ENCODE data around the gene ASB10.
A peak's percentile ranks its signal among the peaks of the same experiment; 100 is the strongest.

DNA sequence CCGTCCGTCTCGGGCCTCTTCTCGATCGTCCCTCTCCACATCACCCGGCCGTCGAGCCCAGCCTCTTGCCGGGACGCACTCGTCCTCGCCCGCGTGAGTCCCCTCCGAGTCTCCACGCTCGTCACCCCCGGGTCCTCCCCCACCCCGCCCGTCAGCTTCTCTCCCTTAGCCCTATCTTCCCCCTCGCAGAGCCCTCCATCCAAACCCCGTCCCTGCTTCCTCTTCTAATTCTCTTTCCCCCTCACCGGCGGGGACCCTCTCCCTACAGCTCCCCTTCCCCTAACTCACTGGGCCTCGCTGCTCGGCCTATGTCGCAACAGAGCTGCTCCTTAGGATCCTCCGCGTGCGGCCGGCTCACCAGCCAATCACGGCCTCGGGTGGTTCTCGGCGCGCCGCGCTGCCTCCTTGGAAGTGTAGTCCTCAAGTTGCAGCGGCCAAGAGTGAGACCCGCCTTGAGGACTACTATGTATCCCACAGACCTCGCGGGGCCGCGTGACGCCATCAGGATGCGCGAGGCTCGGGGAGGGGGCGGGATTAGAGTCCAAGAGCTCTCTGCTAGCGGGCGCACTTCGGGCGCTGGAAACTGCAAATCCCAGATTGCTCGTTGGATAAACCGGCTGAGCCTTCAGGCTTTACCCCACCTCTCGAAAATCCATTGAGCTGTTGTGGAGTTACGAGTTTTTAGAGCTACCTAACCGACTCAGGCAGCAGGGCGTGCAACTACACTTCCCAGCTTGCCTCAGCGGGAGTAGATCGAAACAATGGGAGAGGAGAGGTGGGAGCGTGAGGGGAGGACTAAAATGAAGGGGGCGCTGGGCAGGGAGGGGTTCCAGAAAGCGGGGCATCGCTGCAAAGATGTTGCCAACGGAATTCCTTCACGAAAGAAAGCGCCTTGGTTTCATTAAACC is 40.1 kb upstream of the ASB10 start, which contains the start of gene ABCF2:
- TF ChIP-seq ZNF121 (CRISPR knock-in tag; IDR thresholded peaks at IDR 0.05) (no peak), NFYB (CRISPR knock-in tag; conservative IDR thresholded peaks at IDR 0.05; ENCODE audit: low read depth) (peak; percentile 86), SP1 (CRISPR knock-in tag; conservative IDR thresholded peaks at IDR 0.05) (peak; percentile 96), TEAD4 (CRISPR knock-in tag; IDR thresholded peaks at IDR 0.05) (no peak)
- TF ChIP-seq, protein P1, sequence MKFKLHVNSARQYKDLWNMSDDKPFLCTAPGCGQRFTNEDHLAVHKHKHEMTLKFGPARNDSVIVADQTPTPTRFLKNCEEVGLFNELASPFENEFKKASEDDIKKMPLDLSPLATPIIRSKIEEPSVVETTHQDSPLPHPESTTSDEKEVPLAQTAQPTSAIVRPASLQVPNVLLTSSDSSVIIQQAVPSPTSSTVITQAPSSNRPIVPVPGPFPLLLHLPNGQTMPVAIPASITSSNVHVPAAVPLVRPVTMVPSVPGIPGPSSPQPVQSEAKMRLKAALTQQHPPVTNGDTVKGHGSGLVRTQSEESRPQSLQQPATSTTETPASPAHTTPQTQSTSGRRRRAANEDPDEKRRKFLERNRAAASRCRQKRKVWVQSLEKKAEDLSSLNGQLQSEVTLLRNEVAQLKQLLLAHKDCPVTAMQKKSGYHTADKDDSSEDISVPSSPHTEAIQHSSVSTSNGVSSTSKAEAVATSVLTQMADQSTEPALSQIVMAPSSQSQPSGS (CRISPR knock-in tag; IDR thresholded peaks at IDR 0.05; ENCODE audit: borderline replicate concordance, low read depth) = no peak
- TF ChIP-seq, protein P2, sequence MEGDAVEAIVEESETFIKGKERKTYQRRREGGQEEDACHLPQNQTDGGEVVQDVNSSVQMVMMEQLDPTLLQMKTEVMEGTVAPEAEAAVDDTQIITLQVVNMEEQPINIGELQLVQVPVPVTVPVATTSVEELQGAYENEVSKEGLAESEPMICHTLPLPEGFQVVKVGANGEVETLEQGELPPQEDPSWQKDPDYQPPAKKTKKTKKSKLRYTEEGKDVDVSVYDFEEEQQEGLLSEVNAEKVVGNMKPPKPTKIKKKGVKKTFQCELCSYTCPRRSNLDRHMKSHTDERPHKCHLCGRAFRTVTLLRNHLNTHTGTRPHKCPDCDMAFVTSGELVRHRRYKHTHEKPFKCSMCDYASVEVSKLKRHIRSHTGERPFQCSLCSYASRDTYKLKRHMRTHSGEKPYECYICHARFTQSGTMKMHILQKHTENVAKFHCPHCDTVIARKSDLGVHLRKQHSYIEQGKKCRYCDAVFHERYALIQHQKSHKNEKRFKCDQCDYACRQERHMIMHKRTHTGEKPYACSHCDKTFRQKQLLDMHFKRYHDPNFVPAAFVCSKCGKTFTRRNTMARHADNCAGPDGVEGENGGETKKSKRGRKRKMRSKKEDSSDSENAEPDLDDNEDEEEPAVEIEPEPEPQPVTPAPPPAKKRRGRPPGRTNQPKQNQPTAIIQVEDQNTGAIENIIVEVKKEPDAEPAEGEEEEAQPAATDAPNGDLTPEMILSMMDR (IDR thresholded peaks at IDR 0.05) = no peak
